Thymus (tissue), 11 donors: Measurements from ENCODE around the gene SPDYE5. TPM values are rescaled to one million over a fixed set of nuclear protein-coding genes. Genes with fewer than 3 reads are reported as not detected.
A peak's percentile ranks its signal among the peaks of the same experiment; 100 is the strongest.
"Not testable (repeated sequence)": the region's sequence is repeated elsewhere in the genome, so short reads cannot be mapped to it uniquely, and the experiment has no call there.

Source experiments
- DNase-seq, 9 donors: peaks; one replicate each; pipeline ENCODE4 v3.0.0-alpha.2; 2013; ENCODE audit warnings: low spot score in 9 of 9, low read depth in 6 of 9, missing footprints in 1 of 9
- H3K27ac ChIP-seq, 2 donors: one replicate each; pipeline ENCODE4 v1.5.1; 2013; ENCODE audit warnings: control low read depth in 1 of 2, low read depth in 1 of 2, low read length in 1 of 2, mild to moderate bottlenecking in 1 of 2, moderate library complexity in 1 of 2
- H3K27me3 ChIP-seq, 2 donors: one replicate each; pipeline ENCODE4 v1.5.1; 2013; ENCODE audit warnings: low read length in 1 of 2; ENCODE audit not compliant: control insufficient read depth in 2 of 2, insufficient read depth in 1 of 2
- H3K36me3 ChIP-seq, 2 donors: one replicate each; pipeline ENCODE4 v1.5.1; 2013; ENCODE audit warnings: low read length in 1 of 2, mild to moderate bottlenecking in 1 of 2, moderate library complexity in 1 of 2; ENCODE audit not compliant: control insufficient read depth in 2 of 2, insufficient read depth in 2 of 2
- H3K4me1 ChIP-seq, 2 donors: one replicate each; pipeline ENCODE4 v1.5.1; 2013; ENCODE audit warnings: low read length in 2 of 2; ENCODE audit not compliant: control insufficient read depth in 2 of 2, insufficient read depth in 2 of 2
- H3K4me3 ChIP-seq, 2 donors: one replicate each; pipeline ENCODE4 v1.5.1; 2013; ENCODE audit warnings: low read length in 2 of 2, control low read depth in 1 of 2, mild to moderate bottlenecking in 1 of 2
- H3K9me3 ChIP-seq, 2 donors: one replicate each; pipeline ENCODE4 v1.5.1; 2013; ENCODE audit warnings: low read length in 1 of 2, mild to moderate bottlenecking in 1 of 2; ENCODE audit not compliant: control insufficient read depth in 2 of 2, insufficient read depth in 1 of 2
- WGBS: extraction: QIAGEN DNeasy Blood & Tissue Kit; methylation state at CpG from one replicate; pipeline ENCODE4 v1.1.7; 2013; 5-methylcytosine and 5-hydroxymethylcytosine counted together
- polyA plus RNA-seq: library from polyadenylated mRNA; stranded (reverse); fragments of 200-250 nt; gene quantifications from one replicate; pipeline ENCODE4 v1.2.3, GENCODE V29; 2013
- total RNA-seq: library from RNA; stranded (reverse); fragments of 120-200 nt; gene quantifications from one replicate; pipeline ENCODE4 v1.2.4, GENCODE V29; 2013
- donor health status: healthy.

Gene SPDYE5
- total and polyA plus RNA-seq, 2 donors, result 0.05 to 0.09 TPM

GRCh38 chr7:75480313-75480712, 11.8 kb upstream of the SPDYE5 start:
- H3K9me3 ChIP-seq, H3K27ac ChIP-seq, H3K4me1 ChIP-seq, H3K36me3 ChIP-seq, H3K4me3 ChIP-seq, H3K27me3 ChIP-seq, DNase-seq: not testable (repeated sequence)

GRCh38 chr7:75485355-75485978, 6.7 kb upstream of the SPDYE5 start:
- not testable (repeated sequence) for H3K27ac ChIP-seq
- peak in 4 of 9 donors; percentile 0 to 13 (median 8) for DNase-seq

GRCh38 chr7:75485979-75486643, 6.0 kb upstream of the SPDYE5 start, which contains the start of gene POM121C:
TSS of gene POM121C (minus strand) at chr7:75486299. CDS start at chr7:75441496, 44,803 bp downstream.
- H3K4me1 ChIP-seq, H3K9me3 ChIP-seq, H3K27me3 ChIP-seq, H3K36me3 ChIP-seq: not testable (repeated sequence)
- DNase-seq, result peak; percentile 66 to 94 (median 83)
- WGBS, result 2% methylated on average over 49 of the region's 49 CpGs
- peak within 1 kb of the TSS in 1 of 2 donors; percentile 74 for H3K27ac ChIP-seq
- peak within 1 kb of the TSS; percentile 60 to 70 for H3K4me3 ChIP-seq

More at GRCh38 chr7:75485355-75485978, 6.7 kb upstream of the SPDYE5 start:
- H3K27me3 ChIP-seq, H3K36me3 ChIP-seq, H3K4me1 ChIP-seq, H3K9me3 ChIP-seq: not testable (repeated sequence)
- 3% methylated on average over 32 of the region's 32 CpGs for WGBS
- H3K4me3 ChIP-seq, result peak overlapping the region; percentile 60 to 70

GRCh38 chr7:75509033-75509432, 16.9 kb downstream of the SPDYE5 start:
- H3K4me1 ChIP-seq, DNase-seq, H3K27me3 ChIP-seq, H3K36me3 ChIP-seq, H3K27ac ChIP-seq, H3K4me3 ChIP-seq, H3K9me3 ChIP-seq: not testable (repeated sequence)
- WGBS, result 100% methylated on average over 2 of the region's 4 CpGs

GRCh38 chr7:75518842-75519241, 26.7 kb downstream of the SPDYE5 start:
- H3K4me3 ChIP-seq, H3K27me3 ChIP-seq, DNase-seq, H3K27ac ChIP-seq, H3K9me3 ChIP-seq, H3K4me1 ChIP-seq: not testable (repeated sequence)
- whole genome bisulfite sequencing, result 94% methylated on average over 2 of the region's 2 CpGs
- H3K36me3 ChIP-seq, result peaks cover 7 to 20% of the 10 kb centered on the region in 2 donors

GRCh38 chr7:75521727-75522126, 29.6 kb downstream of the SPDYE5 start:
- H3K9me3 ChIP-seq, H3K4me1 ChIP-seq: not testable (repeated sequence)

GRCh38 chr7:75527224-75527722, 35.2 kb downstream of the SPDYE5 start:
- WGBS, result 2% methylated on average over 37 of the region's 37 CpGs
- not testable (repeated sequence) for H3K4me1 ChIP-seq, H3K9me3 ChIP-seq, H3K27me3 ChIP-seq
- Histone ChIP-seq H3K27ac (peak overlapping the region in 1 of 2 donors; percentile 85), H3K36me3 (peaks cover 14 to 21% of the 10 kb centered on the region in 2 donors), H3K4me3 (peak overlapping the region; percentile 72 to 99)
- peak in 3 of 9 donors; percentile 13 to 36 (median 17) for DNase-seq

More at GRCh38 chr7:75521727-75522126, 29.6 kb downstream of the SPDYE5 start:
- H3K4me3 ChIP-seq, H3K27ac ChIP-seq, H3K27me3 ChIP-seq, DNase-seq: not testable (repeated sequence)
- H3K36me3 ChIP-seq, result peaks cover 14 to 27% of the 10 kb centered on the region in 2 donors

- DNase-seq, result no peak
- no peaks in the 10 kb centered on the region for H3K9me3 ChIP-seq
- no peak overlapping the region for H3K4me3 ChIP-seq
- no peaks in the 10 kb centered on the region for H3K36me3 ChIP-seq
- H3K27me3 ChIP-seq, result no peaks in the 10 kb centered on the region
- H3K4me1 ChIP-seq, result peaks cover 1 to 3% of the 10 kb centered on the region in 2 donors
- no peak overlapping the region for H3K27ac ChIP-seq
- 91% methylated on average over 6 of the region's 6 CpGs for WGBS
Observed at GRCh38 chr7:75531359-75531821, 39.3 kb downstream of the SPDYE5 start.

- WGBS, result 96% methylated on average over 4 of the region's 4 CpGs
- no peaks in the 10 kb centered on the region for H3K4me1 ChIP-seq
- no peaks in the 10 kb centered on the region for H3K27me3 ChIP-seq
- H3K36me3 ChIP-seq, result no peaks in the 10 kb centered on the region
- H3K27ac ChIP-seq, result no peak overlapping the region
- DNase-seq, result no peak
- H3K4me3 ChIP-seq, result no peak overlapping the region
- no peaks in the 10 kb centered on the region for H3K9me3 ChIP-seq
Observed at GRCh38 chr7:75532639-75533038, 40.5 kb downstream of the SPDYE5 start.
